K562 (cell line): ENCODE results near the gene ITPR1. TPM values are rescaled to one million over a fixed set of nuclear protein-coding genes. Genes with fewer than 3 reads are reported as not detected.

ENCODE experiments used
- ARID1B ChIP-seq: fragments of 450-650 bp; IDR thresholded peaks from 2 replicates; pipeline ENCODE4 v1.6.1; 2016; ENCODE audit warnings: antibody characterized with exemption, mild to moderate bottlenecking, inconsistent platforms
- BMI1 ChIP-seq: fragments of 150-350 bp; IDR thresholded peaks from 2 replicates; pipeline ENCODE4 v1.6.1; 2014; ENCODE audit warnings: low read length
- BRD4 ChIP-seq: fragments of 200-600 bp; sonication (generic); IDR thresholded peaks from 2 replicates; pipeline ENCODE4 v1.6.1; 2017; ENCODE audit warnings: inconsistent platforms
- BRD9 ChIP-seq: fragments of 450-650 bp; IDR thresholded peaks from 2 replicates; pipeline ENCODE4 v1.6.1; 2018; ENCODE audit warnings: low read depth; ENCODE audit not compliant: partially characterized antibody
- CBFA2T3 ChIP-seq: fragments of 450-650 bp; IDR thresholded peaks from 2 replicates; pipeline ENCODE4 v1.6.1; 2017
- E2F1 ChIP-seq: sonication (generic); formaldehyde crosslinking; IDR thresholded peaks from 2 replicates; pipeline ENCODE4 v1.8.1; 2023; ENCODE audit warnings: mild to moderate bottlenecking, missing genetic modification reagents, moderate library complexity
- E2F5 ChIP-seq: sonication (generic); formaldehyde crosslinking; IDR thresholded peaks from 2 replicates; pipeline ENCODE4 v1.8.0; 2022; ENCODE audit warnings: mild to moderate bottlenecking, missing genetic modification reagents
- HDGF ChIP-seq: fragments of 450-650 bp; IDR thresholded peaks from 2 replicates; pipeline ENCODE4 v1.6.1; 2016
- MAFG ChIP-seq: fragments of 450-650 bp; conservative IDR thresholded peaks from 2 replicates; pipeline ENCODE4 v1.6.1; 2016; ENCODE audit warnings: missing genetic modification characterization, missing compliant biosample characterization
- MTA2 ChIP-seq: fragments of 450-650 bp; IDR thresholded peaks from 2 replicates; pipeline ENCODE4 v1.6.1; 2016; ENCODE audit warnings: low read depth
- MXI1 ChIP-seq: IDR thresholded peaks from 2 replicates; pipeline ENCODE4 v1.6.1; 2011; ENCODE audit warnings: low read depth, mild to moderate bottlenecking, improper control_type of control experiment, low read length
- NCOA4 ChIP-seq: fragments of 450-650 bp; IDR thresholded peaks from 2 replicates; pipeline ENCODE4 v1.6.1; 2018; ENCODE audit warnings: mild to moderate bottlenecking; ENCODE audit not compliant: partially characterized antibody
- NELFE ChIP-seq: IDR thresholded peaks from 2 replicates; pipeline ENCODE4 v1.6.1; 2011; ENCODE audit warnings: mild to moderate bottlenecking; ENCODE audit not compliant: insufficient read depth, insufficient read length
- NFE2 ChIP-seq: IDR thresholded peaks from 2 replicates; pipeline ENCODE4 v1.6.1; 2014; ENCODE audit warnings: antibody characterized with exemption, low read depth
- SMARCA4 ChIP-seq: fragments of 450-650 bp; IDR thresholded peaks from 2 replicates; pipeline ENCODE4 v1.6.1; 2016
- SMARCE1 ChIP-seq: fragments of 450-650 bp; IDR thresholded peaks from 2 replicates; pipeline ENCODE4 v1.7.1; 2016; ENCODE audit warnings: mild to moderate bottlenecking
- TEAD1 ChIP-seq, 2 experiments: fragments of 450-650 bp in 1 of 2; sonication (generic) in 1 of 2; formaldehyde crosslinking; IDR thresholded peaks; 2 replicates each; pipeline versions ENCODE4 v1.4.0 to v1.8.0; 2020 to 2022; ENCODE audit warnings: mild to moderate bottlenecking in 2 of 2, missing genetic modification reagents in 1 of 2
- ZBTB40 ChIP-seq, 2 experiments: fragments of 450-650 bp in 1 of 2; sonication (generic) in 1 of 2; formaldehyde crosslinking in 1 of 2; IDR thresholded peaks; 2 replicates each; pipeline versions ENCODE4 v1.7.1 to v1.9.0; 2016 to 2022; ENCODE audit warnings: inconsistent platforms in 1 of 2, mild to moderate bottlenecking in 1 of 2, missing genetic modification reagents in 1 of 2
- ZNF644 ChIP-seq: fragments of 200-800 bp; sonication (Bioruptor generic); IDR thresholded peaks from 2 replicates; pipeline ENCODE4 v1.6.1; 2016; ENCODE audit warnings: low read depth, missing genetic modification characterization, missing compliant biosample characterization
- ZNF668 ChIP-seq: fragments of 250-450 bp; sonication (Bioruptor Pico); IDR thresholded peaks from 2 replicates; pipeline ENCODE4 v1.8.0; 2022; ENCODE audit warnings: mild to moderate bottlenecking, inconsistent platforms
- ZSCAN32 ChIP-seq: fragments of 450-650 bp; formaldehyde crosslinking; IDR thresholded peaks from 2 replicates; pipeline ENCODE4 v1.4.0; 2020; ENCODE audit warnings: mild to moderate bottlenecking, moderate library complexity
- polyA plus RNA-seq, 8 experiments: library from polyadenylated mRNA; depleted of rRNA in 4 of 8; stranded (reverse) in 5 of 8; unstranded in 3 of 8; fragments of >200 nt; fragmentation: Nextera tagmentation in 2 of 8; fragmentation: Illumina TruSeq in 1 of 8; extraction: Ambion mirVana in 2 of 8; extraction: Trizol in 1 of 8; gene quantifications; 2 replicates each; pipeline versions ENCODE4 v1.2.1 to v1.2.3, GENCODE V29; 2011 to 2014; ENCODE audit warnings: inconsistent platforms in 1 of 8, missing spikeins in 1 of 8
- total RNA-seq, 7 experiments: library from RNA; depleted of rRNA in 6 of 7; stranded (reverse); fragments of >200 nt in 6 of 7; fragmentation: Illumina TruSeq in 2 of 7; extraction: Trizol in 2 of 7; gene quantifications; 2 replicates each; pipeline versions ENCODE4 v1.2.1 to v1.2.3, GENCODE V29; 2011 to 2021; ENCODE audit warnings: low replicate concordance in 1 of 7

Gene ITPR1
- total and polyA plus RNA-seq, 9 of the 15 experiments (the other 6 are each of a cell fraction or from before 2014, with no cell fraction given): 22.4 to 40.0 (median 27.4) TPM

- peak; percentile 70 for TF ChIP-seq ZBTB40 (IDR thresholded peaks at IDR 0.05)
- TF ChIP-seq ZBTB40 (CRISPR knock-in tag; IDR thresholded peaks at IDR 0.05): no peak
- peak; percentile 19; the same call in 1 of the 2 replicates for TF ChIP-seq CBFA2T3
- TF ChIP-seq MTA2: no peak
- TF ChIP-seq E2F1 (CRISPR knock-in tag): no peak
- TF ChIP-seq ZSCAN32 (CRISPR knock-in tag): no peak
- 0 out of 4 replicates have a peak, but pooled peaks of 1 of the 2 experiments have one; percentile 2 for TF ChIP-seq TEAD1 (CRISPR knock-in tag; IDR thresholded peaks at IDR 0.05)
- no peak for TF ChIP-seq NELFE
- TF ChIP-seq E2F5: no peak
- TF ChIP-seq ZNF668 (CRISPR knock-in tag): no peak
- TF ChIP-seq NFE2: peak; percentile 73
- no peak for TF ChIP-seq BRD4
- peak; percentile 96 for TF ChIP-seq MAFG (tag)
- no peak for TF ChIP-seq BRD9
- TF ChIP-seq NCOA4: no peak
- peak; percentile 78; the same call in 1 of the 2 replicates for TF ChIP-seq SMARCA4
- TF ChIP-seq SMARCE1: peak; percentile 53; the same call in 1 of the 2 replicates
- TF ChIP-seq BMI1: no peak
- TF ChIP-seq ARID1B: peak; percentile 69
- no peak for TF ChIP-seq MXI1
- TF ChIP-seq HDGF: no peak
- 0 out of 2 replicates have a peak, but pooled peaks have one; percentile 31 for TF ChIP-seq ZNF644 (tag)
These were observed 356.6 kb downstream of the ITPR1 start (continued) for GRCh38 chr3:4849739-4850138.
